ENCODE measurements around the gene KRTAP20-1.

KRTAP20-1 gene

GRCh38 chr21:30616125-30616524 is at the start of gene KRTAP20-1:
Gene KRTAP20-1, plus strand, starts transcription at chr21:30616425. Its CDS starts 30 bp downstream, at chr21:30616455.
- no peak for DNase-seq

DNA sequence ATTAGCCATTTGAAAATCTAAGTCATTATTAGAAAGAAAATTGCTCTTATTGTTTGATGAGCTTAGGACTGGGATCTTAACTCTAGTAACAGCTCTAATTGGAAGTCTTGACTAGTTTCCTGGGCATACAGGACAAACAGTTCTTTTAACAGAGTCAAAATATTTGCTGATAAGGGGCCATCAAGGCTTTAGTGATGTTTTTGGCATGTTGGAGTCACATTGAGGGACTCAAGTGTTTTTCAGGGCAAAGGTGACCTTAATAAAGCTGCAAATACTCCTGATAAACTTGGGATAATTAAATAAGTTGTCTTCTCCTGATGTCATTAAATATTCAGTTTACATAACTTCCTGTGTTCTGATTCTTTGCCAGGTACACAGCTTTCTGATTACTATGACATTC is 48.6 kb upstream of the KRTAP20-1 start:
- DNase-seq = no peak

DNA sequence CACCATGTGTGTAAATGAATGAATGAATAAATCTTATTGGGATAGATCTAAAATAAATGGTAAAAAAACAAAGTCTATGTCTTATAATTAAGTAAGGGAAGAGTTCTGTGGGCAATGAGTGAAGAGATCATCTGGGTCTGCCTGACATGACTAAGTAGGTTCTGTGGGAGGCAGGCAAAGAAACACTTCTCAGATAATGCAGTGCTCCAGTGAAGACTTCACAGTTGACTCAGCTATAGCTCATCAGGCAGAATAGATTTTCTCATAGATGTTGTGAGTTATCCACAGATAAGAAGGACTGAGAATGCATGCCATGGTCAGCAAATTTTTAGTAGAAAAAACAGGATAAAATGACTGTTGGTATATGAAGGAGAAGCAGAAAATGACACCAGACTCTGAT is 38.5 kb upstream of the KRTAP20-1 start:
- no peak for DNase-seq

- no peak for DNase-seq
Measured at GRCh38 chr21:30579346-30579745, 36.9 kb upstream of the KRTAP20-1 start.

GRCh38 chr21:30580132-30580531 is 36.1 kb upstream of the KRTAP20-1 start:
- no peak for DNase-seq

DNA sequence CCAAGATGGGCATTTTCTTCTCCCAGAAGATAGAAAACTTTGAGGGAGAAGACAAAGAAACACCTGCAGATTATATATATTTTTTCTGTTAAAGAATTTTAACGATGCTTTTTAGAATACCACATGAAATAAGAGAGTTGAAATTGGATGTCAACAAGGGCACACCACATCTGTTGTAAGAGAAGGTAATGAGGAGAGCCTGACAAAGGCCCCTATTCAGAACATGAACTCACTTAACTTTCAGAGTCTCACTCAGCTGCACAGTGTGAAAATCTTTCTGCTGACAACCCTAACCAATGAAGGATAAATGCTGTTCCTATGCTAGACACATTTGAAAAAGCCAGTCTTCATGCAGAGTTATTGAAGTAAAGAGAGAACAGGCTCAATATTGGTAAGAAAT is 33.4 kb upstream of the KRTAP20-1 start:
- DNase-seq = no peak

GRCh38 chr21:30590297-30590696 is 25.9 kb upstream of the KRTAP20-1 start, which contains the start of gene KRTAP22-2:
Gene KRTAP22-2, minus strand, starts transcription at chr21:30590397.
- no peak for DNase-seq

GRCh38 chr21:30592140-30592539 is 24.1 kb upstream of the KRTAP20-1 start, which contains the start of gene KRTAP6-3:
Gene KRTAP6-3, plus strand, starts transcription at chr21:30592440. Its CDS starts 6 bp downstream, at chr21:30592446.
- DNase-seq = no peak

DNA sequence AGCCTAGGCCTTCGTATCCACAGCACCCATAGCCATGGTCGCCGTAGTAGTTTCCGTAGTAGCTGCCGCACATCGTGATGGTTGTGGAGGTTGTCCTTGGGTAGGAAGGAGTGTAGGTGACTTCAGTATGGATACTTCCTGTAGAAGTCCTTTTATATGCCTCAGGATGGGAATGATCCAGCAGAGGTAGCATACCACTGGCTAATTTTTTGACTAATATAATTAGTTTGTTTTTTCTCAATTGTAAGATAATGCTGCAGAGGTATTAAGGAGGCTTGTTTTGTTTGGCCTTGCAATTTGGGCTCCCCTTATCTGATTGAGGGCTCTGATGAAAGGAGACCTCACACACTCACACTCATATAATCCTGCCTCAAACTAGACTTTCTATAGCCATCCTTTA is 17.4 kb upstream of the KRTAP20-1 start, which contains the start of gene KRTAP6-2:
Gene KRTAP6-2, minus strand, starts transcription at position 101 of the 400 bp plus-strand sequence. Its CDS starts 28 bp downstream, at position 73.
- no peak for DNase-seq

DNA sequence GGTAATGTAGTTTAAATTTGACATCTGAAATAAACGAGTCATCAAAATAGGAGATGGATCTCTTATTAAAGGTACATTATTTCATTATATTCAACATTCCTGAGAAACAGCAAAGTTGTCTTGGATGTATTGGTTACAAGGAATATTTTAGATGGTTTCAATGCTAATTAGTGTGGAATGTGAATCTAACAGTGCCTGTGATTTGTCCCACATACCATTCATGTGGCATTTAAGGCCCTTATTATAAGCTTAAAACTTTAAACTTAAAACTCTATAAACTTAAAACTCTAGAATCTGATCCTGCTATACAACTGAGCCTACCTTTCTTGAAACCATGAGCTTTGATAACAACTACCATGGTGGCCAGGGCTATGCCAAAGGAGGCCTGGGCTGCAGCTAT is 15.4 kb upstream of the KRTAP20-1 start, which contains the start of gene KRTAP22-1:
Gene KRTAP22-1, plus strand, starts transcription at position 301 of the 400 bp plus-strand sequence.
- no peak for DNase-seq

DNA sequence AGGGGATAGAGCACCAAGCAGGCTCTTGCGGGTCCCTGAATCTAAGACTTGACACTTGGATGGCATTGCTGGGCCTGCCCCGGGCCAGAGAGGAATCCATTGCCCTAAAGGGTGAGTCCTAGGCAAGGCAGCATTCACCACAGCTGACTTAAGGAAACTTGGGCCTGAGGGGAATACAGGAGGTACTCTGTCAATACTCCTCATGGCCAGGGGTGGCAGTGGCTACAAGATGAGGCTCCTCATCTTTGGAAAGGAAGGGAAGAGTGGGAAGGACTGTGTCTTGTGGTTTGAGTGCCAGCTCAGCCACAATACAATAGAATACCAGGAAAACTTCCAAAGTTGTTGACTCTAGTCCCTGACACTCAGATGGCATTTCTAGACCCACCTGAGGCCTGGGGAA is 10.3 kb upstream of the KRTAP20-1 start:
- DNase-seq = no peak

GRCh38 chr21:30612132-30612531 is 4.1 kb upstream of the KRTAP20-1 start:
- DNase-seq = no peak

DNA sequence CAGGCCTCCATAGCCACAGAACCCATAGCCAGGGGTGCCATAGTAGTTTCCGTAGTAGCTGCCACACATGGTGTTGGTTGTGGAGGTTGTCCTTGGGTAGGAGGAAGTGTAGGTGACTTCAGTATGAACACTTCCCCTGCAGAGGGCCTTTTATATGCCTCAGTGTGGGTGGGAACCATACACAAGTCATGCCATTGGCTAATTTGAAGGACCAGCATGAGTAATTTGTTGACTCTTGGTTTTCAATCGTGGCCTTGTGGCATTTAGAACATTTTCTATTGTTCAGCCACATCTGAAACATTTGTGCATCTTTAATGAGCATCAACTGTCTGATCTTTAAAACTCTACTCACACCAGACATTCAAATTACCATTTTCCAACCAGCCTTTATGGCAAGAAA is 2.4 kb upstream of the KRTAP20-1 start, which contains the start of gene KRTAP6-1:
Gene KRTAP6-1, minus strand, starts transcription at position 95 of the 400 bp plus-strand sequence. Its CDS starts 26 bp downstream, at position 69.
- DNase-seq = no peak

DNA sequence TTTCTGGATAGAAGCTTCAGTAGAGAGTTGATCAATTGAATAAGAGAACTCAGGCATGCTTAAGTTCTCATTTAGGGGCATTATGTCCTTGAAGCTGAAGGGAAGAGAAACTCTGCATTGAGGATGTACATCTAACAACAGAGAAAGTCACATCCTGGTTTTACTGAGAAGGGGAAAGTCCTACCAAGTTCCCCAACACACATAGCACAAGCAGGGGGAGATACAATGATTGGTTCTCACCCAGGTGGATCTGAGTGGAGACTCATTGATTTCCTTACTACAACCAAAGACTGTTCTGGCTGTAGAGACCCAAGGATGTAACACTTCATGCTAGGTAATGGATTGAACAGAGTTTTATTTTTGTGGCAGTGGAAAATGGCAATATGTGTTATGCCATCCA is 1.0 kb upstream of the KRTAP20-1 start:
- no peak for DNase-seq

DNA sequence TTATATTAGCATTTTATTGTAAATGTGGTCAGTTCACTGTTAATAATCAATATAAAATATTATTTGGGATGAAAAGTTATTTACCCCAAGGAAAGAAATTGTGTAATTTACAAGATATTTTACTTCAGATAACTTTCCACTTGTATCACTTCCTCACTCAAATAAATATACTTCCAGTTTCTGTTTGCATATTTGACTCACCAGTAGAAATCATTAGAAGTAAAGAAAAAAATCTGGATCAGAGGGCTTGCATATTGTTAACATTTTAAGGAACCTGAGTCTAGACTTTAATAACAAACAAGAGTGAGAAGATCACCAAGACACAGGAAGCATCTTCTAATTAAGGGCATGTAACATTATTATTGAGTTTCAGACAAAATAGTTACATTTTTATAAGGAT is 3.9 kb downstream of the KRTAP20-1 start:
- DNase-seq = no peak

DNA sequence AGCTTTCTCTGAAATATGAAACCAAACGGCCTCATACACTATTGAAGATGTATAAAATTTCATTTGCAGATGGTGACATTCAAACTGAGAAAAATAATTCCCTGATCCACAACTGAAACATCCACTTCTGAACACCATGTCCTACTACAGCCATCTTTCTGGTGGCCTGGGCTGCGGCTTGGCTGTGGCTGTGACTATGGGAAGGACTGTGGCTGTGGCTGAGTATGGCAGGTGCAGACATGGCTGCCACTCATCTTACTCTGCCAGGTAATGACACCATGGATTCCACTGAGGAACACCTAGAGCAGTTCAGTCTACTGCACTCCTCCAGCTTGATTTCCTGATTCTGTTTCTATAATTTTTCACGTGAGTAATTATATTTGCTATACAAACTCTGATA is 4.3 kb downstream of the KRTAP20-1 start, which contains the start of gene KRTAP20-4:
Gene KRTAP20-4, plus strand, starts transcription at position 106 of the 400 bp plus-strand sequence.
- no peak for DNase-seq

- no peak for DNase-seq
Measured at GRCh38 chr21:30623362-30623761, 7.1 kb downstream of the KRTAP20-1 start.

DNA sequence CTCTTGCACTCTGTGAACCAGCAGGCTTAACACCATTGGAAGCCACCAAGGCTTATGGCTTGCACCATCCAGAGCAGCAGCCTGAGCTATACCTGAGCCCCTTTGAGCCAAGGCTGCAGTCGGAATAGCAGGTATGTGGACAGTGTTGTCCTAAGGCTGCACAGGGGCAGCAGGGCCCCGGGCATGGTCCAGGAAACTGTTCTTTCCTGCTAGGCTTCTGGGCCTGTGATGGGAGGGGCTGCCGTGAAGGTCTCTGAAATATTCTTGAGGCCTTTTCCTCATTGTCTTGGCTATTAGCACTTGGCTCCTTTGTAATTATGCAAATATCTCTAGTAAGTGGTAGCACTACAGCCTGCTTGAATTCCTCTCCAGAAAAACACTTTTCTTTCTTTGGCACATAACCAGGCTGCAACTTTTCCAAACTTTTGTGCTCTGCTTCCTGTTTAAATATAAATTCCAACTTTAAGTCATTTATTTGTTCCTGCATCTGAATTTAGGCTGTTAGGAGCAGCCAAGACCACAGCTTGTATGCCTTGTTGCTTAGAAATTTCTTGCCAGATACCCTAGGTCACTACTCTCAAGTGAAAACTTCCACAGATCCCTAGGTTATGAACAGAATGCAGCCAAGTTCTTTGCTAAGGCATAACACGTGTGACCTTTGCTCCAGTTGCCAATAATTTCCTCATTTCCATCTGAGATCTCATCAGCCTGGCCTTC is 9.4 kb downstream of the KRTAP20-1 start:
- DNase-seq = no peak

- no peak for DNase-seq
Measured at GRCh38 chr21:30628109-30628508, 11.9 kb downstream of the KRTAP20-1 start.

- no peak for DNase-seq
Measured at GRCh38 chr21:30629200-30629599, 13.0 kb downstream of the KRTAP20-1 start.

- DNase-seq = no peak
Measured at GRCh38 chr21:30634906-30635305, 18.7 kb downstream of the KRTAP20-1 start, which contains the start of gene KRTAP20-2. Gene KRTAP20-2, plus strand, starts transcription at chr21:30635206. Its CDS starts 58 bp downstream, at chr21:30635264.

DNA sequence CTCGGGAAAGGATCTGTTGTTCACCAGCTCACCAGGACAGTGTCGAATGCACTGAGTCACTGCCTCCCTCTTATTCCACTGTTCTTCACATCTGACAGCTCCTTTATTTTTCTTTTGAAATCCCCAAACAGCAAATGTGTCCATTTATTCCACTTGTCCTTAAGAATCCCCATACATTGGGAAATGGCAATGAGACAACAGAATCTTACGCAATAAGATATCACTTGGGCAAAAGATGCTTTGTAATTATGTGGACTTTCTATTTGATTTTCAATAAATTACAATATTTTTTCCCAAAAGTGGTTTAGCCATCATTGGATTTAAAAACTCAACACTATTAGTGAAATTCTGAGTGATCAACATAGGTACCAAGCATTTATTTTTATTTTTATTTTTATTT is 22.5 kb downstream of the KRTAP20-1 start:
- DNase-seq = no peak

- DNase-seq = no peak
Measured at GRCh38 chr21:30642564-30642963, 26.3 kb downstream of the KRTAP20-1 start, which contains the start of gene KRTAP20-3. Gene KRTAP20-3, plus strand, starts transcription at chr21:30642864.

GRCh38 chr21:30646904-30647414 is 30.7 kb downstream of the KRTAP20-1 start:
- DNase-seq = no peak

Data from NCI-H2107 (cell line).